ENCODE results near the gene KIF16B.

KIF16B gene

DNA sequence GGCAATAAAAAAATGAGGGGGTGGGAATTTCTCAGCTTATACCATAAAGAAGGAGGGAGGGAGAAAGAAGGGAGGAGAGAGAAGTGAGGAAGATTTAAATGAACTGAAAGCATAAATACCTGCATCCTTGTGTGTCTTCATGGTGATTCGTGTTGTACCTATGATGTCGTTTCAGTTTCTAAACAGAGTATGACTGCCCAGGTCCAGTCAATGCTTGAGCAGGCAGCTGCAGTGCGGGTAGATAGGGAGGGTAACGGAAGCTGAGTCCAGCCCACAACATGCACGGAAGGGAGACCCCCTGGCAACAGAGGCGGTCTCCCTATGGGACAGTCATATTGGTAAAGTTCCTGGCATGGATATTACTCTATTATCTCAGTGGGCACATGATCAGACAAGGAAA, 184.5 kb downstream of the KIF16B start:
- DNase-seq, result no peak

DNA sequence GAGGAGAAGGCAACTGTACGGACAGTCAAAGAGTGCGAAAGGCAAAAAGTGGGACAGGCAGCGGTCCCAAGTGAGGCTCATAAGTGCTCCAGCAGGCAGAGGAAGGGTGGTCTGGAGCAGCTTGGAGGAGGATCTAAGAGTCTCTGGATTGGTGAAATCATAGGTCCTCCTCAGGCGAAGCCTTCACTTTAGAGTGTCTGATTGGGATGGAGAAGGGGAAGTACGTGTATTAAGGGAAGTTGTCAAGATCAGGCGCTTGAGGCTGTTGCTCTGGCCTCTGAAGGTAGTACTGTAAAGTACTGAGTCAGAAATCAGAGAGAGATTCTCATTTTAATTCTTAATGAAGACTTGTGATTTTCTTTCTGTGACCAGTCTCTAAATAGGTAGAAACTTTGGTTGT, 185.6 kb downstream of the KIF16B start:
- no peak for DNase-seq

DNA sequence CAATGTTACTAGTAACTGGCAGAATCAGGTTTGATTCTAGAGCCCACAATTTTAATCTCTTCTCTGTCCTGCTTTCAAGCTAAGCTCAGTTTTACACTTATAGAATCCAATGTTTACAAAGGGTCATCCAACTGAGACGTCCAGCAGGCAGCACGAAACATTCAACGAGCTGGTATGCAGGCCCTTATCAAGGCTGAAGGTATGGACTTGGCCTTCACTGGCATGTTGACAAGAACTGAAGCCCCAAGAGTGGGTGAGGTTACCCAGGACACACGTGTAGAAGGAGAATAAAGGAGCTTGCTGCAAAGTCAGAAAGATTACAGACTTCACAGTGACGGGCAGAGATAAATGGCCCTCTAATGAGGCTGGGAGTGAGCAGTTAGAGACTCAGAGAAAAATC, 187.4 kb downstream of the KIF16B start:
- no peak for DNase-seq

DNA sequence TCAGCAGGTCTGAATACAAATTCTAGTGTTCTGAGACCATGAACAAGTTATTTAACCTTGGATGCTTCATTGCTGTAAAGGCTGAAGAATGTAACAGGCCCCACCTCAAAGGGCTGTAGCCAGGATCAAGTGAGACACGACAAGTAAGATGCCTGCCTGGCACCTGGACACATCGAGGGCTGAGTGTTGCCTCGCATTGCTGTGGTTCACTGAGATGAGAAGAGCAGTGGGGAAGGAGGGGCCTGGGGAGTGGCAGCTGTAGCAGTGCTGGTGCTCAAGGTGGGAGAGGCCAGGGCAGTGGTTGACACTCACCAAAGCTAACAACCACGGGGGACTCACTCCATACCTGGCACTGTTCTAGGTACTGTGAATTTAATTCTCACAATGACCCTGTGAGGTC, 187.8 kb downstream of the KIF16B start:
- no peak for DNase-seq

DNA sequence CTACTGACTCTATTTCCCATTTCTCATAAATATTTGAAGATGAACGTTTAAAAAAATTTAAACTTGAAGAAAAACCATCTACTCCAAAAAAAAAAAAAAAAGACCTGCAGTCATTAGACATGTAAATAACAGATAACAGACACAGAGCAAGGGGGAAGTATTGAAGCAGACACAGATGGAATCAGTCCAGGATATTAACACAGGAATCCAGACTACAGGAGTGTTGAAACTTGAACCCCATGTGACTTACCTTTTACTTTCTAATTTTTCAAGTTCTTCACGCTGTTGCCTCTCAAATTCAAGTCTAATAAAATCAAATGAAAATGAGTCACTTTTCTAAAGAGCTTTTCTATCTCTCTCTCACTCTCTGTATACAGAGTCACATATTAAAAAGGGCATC, 191.8 kb downstream of the KIF16B start:
- no peak for DNase-seq

DNA sequence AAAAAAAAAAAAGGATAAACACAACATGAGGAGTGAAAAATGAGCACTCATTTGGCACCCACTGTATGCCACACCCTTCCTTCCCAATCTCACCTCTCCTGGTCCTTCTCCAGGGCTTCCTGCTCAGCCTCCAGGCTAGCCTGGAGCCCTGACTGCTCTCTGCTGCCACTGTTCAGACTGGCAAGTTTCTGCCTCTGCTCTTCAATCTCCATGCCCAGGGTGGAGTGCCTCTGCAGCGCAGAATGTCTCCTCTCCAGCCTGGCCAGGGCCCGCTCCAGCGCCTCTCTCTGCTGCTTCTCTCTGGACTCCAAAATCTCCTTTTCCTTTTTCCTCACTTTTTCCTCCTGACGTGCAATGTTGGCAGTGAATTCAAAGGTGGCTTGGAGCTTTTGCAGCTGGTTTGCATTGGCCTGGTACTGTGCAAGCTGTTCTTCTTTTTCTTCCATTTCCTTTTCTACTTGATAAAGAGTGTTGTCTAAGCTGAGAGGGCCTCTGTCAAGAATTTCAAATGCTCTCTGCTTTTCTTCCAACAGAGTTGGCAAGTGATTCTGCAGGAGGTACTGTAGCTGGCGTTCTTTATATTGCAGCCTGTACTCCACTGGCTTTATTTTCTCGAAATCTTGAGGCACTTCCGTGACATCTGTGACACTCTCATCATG, 194.4 kb downstream of the KIF16B start:
- DNase-seq, result no peak

DNA sequence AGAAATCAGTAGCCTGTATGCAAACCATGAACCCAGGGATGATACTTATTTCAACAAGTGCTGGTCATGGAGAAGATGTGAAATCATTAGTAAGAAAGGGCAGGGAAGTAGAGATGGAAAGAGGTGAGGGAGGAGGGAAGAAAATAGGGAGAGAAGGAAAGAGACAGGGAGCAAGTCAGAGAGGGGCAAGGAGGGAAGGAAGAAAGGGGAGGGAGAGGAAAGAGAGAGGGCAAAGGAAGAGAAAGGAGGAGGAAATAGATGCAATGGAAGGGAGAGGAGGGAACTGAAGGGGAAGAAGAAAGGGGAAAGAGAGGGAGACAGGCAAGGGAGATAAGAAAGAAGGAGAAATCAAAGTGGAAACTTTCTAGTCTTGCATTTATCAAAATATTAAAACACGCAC, 195.1 kb downstream of the KIF16B start:
- no peak for DNase-seq

DNA sequence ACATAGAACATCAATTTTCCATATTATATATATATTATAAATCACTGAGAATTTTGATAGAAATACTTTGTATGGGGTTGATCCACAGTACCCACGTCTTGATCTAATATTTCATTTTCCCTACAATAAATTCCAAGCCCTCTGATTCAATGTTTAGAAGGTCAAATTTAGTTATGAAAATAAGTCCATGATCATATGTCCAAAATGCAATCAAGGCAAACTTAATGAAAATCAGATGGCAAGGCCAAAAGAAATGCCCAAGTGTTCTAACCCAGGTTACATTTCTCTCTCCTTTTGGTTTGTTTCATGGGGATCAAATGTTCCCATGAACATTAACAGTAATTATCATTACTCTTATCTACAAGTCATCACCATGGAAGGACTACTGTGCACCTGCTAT, 203.8 kb downstream of the KIF16B start:
- DNase-seq, result no peak

DNA sequence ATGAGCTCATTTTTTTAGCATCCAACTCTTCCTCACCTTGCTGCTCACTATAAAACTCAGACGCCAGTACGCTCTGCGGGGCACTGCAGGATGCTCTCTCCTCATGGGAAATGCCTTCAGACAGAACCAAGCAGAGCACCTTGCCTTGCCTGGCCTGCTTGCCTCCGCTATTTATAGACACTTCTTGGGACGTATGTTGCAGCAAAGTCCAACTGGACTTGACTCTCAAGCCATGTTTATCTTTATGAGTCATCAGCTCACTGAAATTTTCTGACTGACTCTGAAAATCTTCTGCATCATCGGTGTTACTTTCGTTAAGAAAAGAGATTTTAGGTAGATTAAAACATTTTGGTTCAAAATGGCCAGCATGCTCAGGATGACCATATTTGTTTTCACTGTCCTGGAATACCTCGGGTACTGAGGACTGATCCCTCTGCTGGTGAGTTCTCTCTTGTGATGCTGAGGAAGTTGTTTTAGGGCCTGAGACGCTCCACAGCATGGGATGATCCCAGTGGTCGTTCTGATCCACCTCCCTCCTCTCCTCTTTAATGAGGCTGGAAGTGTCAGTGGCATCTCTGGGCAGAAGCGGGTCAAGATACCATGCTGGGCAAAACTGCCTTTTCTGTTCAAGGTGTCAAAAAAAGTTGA, 204.5 kb downstream of the KIF16B start:
- no peak for DNase-seq

DNA sequence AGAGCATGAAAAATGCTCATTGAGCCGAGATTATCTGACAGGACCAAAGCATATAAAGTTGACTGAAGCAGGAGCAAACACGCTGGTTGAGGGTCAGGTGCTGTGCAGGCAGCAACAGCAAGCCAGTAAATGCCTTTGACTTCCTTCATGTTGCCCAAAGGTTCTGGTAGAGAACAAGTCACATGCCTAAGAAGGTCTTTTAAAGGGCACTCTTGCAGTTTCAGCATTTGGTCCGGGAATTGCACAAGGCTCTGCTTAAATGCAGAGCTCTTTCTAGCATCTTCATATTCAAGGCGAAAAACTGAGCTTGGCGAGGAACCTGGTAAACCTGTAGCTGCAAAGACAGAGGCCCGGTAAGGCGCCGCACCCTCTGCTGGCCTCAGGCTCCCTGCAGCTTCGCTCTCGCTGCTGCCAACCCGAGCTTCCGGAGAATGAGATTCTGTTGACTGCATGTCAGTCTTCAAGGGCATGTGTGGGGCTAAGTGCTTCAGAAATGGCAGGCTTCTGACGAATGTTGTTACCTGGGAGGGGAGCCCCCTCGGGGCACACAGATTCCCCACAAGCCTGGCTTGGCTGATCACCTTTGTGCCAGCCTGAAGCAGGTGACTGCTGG, 205.2 kb downstream of the KIF16B start:
- no peak for DNase-seq

DNA sequence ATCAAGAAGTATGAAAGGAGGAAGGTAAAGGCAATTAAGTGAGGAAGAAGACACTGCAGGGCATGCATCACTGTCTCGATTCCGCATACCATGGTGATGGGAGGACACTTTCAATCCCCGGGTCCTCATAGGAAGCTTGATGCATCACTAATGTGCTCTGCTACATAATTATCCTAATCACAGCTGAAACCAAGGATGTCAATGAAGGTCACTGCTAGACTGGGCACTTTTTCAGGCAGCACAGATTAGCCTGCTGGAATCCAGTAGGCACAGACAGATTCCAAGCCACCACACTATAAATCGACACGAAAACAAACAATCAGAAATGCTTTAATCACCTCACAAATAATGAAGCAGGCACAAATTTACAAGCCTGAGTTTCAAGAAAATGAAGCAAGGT, 206.7 kb downstream of the KIF16B start:
- DNase-seq, result no peak

DNA sequence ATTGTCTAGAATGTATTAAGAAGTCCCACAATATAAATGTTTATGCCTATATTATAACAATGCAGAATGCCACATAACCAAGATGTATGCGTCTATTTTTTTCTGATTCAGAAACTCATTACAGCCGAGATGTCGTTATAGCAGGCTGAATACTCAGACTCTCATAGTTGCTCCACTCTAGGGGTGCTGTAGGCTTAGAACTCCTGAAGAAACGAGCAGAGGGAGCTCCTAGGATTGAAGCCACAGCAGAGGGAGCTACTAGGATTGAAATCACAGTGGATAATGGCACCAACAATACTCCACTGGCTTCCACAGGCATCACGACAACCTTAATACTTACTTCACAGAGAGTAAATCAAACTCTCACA, 208.9 kb downstream of the KIF16B start:
- no peak for DNase-seq

DNA sequence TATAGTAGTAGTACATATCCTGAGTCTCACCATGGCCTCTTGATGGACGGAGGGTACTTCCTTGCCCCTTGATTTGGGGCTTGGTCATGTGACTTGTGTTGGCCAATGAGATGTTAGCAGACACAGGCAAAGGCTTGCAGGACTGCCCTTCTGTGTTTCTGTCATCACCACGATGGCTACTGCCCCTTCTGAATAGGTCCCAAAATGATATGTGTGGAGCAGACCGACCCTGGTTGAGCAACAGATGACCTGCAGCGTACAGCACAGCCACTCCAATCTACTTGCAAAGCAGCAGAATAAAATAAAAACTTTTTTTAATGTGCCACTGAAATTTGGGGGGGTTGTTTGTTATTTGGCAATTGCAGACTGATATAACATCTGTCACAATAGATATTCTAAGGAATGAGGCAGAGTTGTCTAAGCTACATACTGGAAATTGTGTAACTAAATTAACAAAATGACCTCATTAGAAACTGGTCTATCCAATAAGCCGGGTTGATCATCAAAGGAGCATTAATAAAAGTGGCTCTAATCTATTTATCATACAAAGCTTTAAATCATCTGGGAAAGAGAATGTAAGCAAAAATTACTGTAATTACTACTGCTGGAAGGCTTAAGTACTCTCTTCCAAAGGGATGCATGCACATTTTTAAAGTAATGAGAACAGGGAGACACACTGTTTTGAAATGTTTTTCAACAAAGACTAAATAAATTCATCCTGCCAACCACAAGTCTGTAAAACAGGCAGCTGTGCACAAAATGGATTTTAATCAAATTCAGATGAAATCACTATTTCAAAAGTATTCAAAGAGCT, 209.5 kb downstream of the KIF16B start:
- no peak for DNase-seq

DNA sequence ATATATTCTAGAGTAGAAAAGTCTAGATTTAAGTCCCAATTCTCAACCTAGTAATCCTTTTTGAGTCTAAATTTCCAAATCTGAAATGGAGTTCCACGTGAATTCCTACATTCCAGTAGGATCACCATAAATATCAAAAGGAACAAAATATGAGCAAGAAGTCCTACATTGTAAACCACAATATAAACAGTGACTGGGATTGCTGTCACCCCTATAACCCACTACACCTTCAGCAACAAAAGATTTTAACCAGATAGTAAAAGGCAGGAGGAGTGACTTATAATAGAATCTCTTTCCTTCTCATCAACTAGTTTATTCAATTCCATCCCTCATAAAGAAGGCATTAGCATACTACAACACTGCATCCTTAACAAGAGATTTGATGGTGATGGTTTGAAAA, 210.6 kb downstream of the KIF16B start:
- DNase-seq, result no peak

DNA sequence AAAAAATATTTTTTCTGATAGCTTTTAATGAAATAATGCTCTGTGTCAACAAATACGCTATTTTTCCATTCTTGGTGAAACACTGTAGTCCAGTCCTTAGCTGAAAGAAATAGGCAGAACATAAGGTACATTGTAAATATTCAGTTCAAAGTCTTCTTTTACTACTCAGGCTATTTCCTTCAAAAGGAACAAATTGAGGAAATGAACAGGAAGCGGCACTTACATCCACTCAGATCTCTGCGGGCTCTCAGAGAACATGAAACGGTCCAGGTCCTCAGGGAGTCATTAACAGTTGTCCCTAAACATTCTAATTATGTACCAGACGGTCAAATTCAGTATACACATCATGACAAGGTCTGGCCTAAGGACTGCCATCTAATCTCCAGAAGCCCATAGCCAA, 212.6 kb downstream of the KIF16B start:
- DNase-seq, result no peak

DNA sequence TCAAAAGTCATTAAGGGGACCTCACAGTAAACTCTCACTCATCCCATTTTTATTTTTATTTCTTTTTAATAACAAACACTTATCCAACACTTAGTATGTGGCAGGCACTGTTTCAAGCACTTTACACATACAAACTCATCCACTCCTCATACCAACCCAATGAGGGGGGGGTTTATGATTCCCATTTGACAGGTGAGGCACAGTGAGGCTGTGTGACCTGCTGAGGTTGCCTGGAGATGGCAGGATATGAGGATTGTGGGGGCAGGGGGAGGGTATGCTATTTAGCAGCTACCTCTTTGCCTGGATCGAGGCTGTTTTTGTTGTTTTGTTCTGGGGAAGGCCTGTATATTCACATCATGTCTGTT, 219.8 kb downstream of the KIF16B start:
- no peak for DNase-seq

DNA sequence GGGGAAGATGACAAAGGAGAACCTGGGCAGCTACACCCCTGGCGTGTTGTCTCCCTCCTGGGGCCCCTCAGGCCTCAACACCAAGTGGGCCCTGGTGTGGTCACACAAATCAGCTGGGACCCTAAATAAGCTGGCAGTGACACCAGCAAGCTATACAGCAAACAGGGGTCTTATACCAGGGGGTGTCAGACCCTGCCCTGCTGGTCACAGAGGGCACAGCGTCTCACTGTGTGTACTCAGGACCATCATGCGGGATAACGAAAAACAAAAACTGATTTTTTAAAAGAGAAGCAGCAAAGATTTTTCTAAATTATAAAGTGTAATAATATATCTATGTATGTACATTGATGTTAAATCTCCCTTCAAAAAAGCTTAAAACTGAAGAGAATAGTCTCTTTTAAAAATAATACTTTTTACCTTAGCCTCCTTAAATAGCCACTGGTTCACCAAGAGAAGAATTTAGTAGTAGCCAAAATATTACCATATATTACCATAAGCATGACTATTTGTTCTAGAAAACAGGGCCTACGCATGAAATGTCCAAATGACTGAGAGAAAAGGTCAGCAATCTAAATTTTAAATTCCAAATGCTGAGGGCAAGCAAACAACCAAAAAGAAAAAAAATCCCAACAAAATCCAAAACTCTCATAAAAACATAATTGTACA, 220.4 kb downstream of the KIF16B start:
- DNase-seq, result no peak

DNA sequence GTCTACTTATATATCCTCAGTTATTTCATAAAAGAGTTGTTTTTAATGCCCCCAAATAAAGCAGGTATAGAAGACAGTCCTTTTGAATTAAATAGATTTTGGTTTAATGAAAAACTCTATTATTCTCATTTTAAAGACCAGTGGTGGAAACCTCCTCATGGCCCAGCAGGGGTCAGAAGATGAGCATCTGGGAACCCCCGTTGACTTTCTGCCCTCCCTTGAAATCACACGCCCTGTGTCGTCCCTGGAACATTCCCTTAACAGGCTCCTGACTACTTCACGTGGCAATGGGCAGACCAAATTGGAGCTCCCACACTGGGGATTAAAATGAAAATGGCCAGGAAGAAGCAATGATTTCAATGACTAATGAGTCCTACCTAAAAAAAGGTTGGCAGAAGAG, 220.9 kb downstream of the KIF16B start:
- no peak for DNase-seq

DNA sequence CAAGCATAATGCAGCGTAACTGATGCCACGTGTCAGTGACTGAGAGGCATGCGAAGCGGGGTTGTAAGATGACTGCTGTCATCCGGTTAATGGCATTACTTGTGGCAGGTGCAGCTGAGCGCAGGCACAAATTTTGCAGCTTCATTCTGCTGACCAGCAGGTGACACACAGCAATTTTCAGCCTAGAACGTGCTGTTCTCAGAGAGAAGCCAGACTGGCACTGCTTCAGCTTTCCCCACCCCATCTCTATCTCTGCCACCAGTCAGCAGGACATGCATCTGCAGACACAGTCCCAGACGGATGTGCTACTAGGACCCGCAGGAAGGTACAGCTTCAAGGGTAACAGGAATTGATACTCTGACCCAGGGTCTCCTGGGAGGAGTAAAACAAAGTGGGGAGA, 221.8 kb downstream of the KIF16B start:
- DNase-seq, result no peak

DNA sequence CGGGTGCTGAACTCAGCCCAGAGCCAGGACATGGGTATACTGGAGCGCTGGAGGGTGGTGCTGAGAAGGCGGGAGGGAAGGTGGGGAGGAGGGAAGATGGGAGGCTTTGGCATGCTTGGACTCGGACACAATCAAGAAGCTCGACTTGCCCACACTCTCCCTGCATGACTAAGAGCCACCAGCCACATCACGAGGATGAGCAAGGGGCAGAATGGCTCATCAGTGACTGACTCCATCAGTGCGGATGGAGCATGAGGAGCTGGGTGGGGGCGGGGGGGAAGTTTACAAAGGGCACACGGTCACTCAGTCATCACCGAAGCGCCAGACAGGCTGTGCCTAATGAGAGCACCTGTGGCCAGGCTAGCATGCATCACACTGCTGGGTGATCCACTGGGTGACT, 222.8 kb downstream of the KIF16B start:
- no peak for DNase-seq

DNA sequence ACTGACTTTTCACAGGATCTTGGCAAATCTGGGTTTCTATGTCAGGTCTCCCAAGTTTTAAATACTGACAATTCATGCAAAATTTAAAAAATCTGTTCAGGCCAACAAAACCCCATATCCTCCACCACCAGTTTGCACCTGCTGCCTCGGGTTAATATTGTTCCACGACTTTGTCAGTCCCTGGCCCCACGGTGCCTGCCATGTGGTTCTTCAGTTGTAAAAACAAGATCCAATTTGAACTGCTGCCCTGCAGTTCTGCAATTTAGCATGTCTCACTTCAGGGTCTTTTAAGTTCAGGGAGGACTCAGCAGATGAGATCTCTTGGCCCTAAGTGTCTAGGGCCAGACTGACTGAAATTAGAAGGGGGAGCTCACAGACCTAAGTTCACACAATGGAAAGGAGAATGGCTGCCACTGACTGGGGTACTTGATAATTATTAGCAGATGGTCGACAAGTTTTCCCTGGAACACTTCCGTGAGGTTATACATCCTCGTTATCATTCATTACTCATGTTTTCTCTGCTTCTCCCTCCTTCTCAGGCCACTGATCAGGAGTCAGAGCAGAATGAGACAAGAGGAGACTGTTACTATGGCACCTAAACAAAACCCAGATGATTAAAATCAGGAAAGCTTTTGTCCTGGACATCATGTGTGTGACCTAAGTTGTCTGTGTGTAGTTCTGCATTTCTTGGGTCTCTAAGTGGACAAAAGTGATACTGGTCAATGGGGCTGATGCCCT, 223.6 kb downstream of the KIF16B start:
- no peak for DNase-seq

DNA sequence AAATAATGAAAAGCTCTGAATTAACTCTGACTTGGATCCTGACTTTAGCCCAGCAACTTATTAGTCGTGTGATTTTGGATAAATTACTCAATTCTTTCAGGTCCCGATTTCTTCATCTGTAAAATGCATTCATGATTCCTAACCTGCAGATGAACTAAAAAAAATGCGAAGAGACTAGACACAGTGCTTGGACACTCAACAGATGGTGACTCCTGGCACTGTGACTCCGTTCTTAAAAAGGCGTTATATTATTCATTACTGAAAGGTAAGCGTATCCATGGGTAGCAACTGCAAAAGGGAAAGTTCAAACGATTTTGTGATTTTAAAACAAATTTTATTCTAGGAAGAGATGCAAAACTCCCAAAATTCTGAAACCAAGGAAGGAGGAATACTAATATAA, 226.3 kb downstream of the KIF16B start:
- no peak for DNase-seq

DNA sequence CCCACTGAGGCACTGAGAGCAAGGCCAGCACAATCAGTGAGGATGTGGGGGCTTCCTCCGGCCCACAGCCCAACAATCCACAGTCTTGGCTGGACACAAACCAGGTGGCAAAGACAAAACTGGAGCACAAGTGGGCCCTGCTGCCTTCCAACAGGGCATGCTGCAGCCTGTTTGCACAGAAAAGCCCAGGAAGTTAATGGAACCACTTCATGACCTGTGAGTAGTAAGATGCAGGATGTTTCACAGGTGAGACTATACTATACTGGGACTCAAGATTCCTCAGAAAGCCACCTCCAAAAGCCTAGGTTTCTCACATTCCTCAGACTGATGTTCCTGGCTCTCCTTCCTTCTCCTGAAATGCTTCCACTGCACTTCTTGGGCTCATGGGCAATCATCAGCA, 235.5 kb downstream of the KIF16B start:
- DNase-seq, result no peak

Data from activated CD4-positive, CD25-positive, alpha-beta regulatory T cell (primary cell).